IMR-90 (cell line): Measurements from ENCODE around the gene RC3H2. TPM values are rescaled to one million over a fixed set of nuclear protein-coding genes. Genes with fewer than 3 reads are reported as not detected.

Experiments
- ATAC-seq: fragments of 200-7000 bp; cut with Tn5 transposase; 2 replicates; pipeline ENCODE4 v1.9.1; 2020; ENCODE audit warnings: low read depth, mild to moderate bottlenecking, moderate library complexity
- BruUV-seq: library from RNA; stranded (reverse); fragments of 400-500 nt; replicated peaks from 2 replicates; lab custom pipeline; 2021; lab: Mats Ljungman, UMichigan
- CTCF ChIA-PET: fragments of 300-600 bp; formaldehyde crosslinking; extraction: SDS; loops from one replicate; lab custom pipeline; 2021; ENCODE audit warnings: antibody characterized with exemption; lab: Yijun Ruan, JAX
- POLR2A ChIA-PET: fragments of 300-600 bp; sonication (Branson Sonifier 250); formaldehyde crosslinking; loops from one replicate; lab custom pipeline; 2022; ENCODE audit warnings: antibody characterized with exemption; ENCODE audit not compliant: unreplicated experiment; lab: Charles Lee
- DNase-seq: peaks from one replicate; pipeline ENCODE4 v3.0.0; 2013
- H2AFZ ChIP-seq: replicated peaks from 2 replicates; pipeline ENCODE3; 2013; ENCODE audit warnings: low read length, mild to moderate bottlenecking; ENCODE audit not compliant: poor library complexity
- H2AK5ac ChIP-seq: 2 replicates; pipeline ENCODE4 v1.6.1; 2013; ENCODE audit warnings: low read depth, low read length, inconsistent platforms
- H2AK9ac ChIP-seq: replicated peaks from 2 replicates; pipeline ENCODE3; 2013; ENCODE audit warnings: mild to moderate bottlenecking, low read depth, low read length, moderate library complexity; ENCODE audit not compliant: poor library complexity
- H2BK120ac ChIP-seq: 2 replicates; pipeline ENCODE4 v1.6.1; 2013; ENCODE audit warnings: low read depth, low read length, inconsistent platforms
- H2BK15ac ChIP-seq: 3 replicates; pipeline ENCODE4 v1.6.1; 2013; ENCODE audit warnings: low read depth, low read length, inconsistent platforms
- H2BK20ac ChIP-seq: 2 replicates; pipeline ENCODE4 v1.6.1; 2013; ENCODE audit warnings: low read depth, mild to moderate bottlenecking, inconsistent platforms, low read length, moderate library complexity
- H2BK5ac ChIP-seq: 2 replicates; pipeline ENCODE4 v1.6.1; 2013; ENCODE audit warnings: mild to moderate bottlenecking, low read depth, low read length, inconsistent platforms; ENCODE audit not compliant: poor library complexity, severe bottlenecking
- H3K14ac ChIP-seq: replicated peaks from 2 replicates; pipeline ENCODE4 v1.6.1; 2013; ENCODE audit warnings: low read depth, low read length, inconsistent platforms
- H3K18ac ChIP-seq: 2 replicates; pipeline ENCODE4 v1.6.1; 2013; ENCODE audit warnings: low read depth, low read length, control low read depth
- H3K23ac ChIP-seq: 2 replicates; pipeline ENCODE4 v1.6.1; 2013; ENCODE audit warnings: low read depth, low read length, inconsistent platforms
- H3K27ac ChIP-seq: 2 replicates; pipeline ENCODE4 v1.5.1; 2013; ENCODE audit warnings: mild to moderate bottlenecking, control low read depth, low read length; ENCODE audit not compliant: insufficient read depth
- H3K27me3 ChIP-seq: 2 replicates; pipeline ENCODE4 v1.6.1; 2013; ENCODE audit warnings: low read length; ENCODE audit not compliant: control insufficient read depth, insufficient read depth
- H3K36me3 ChIP-seq: 2 replicates; pipeline ENCODE4 v1.6.1; 2013; ENCODE audit warnings: low read length, mixed read lengths; ENCODE audit not compliant: control insufficient read depth, insufficient read depth
- H3K4ac ChIP-seq: 2 replicates; pipeline ENCODE4 v1.6.1; 2013; ENCODE audit warnings: low read depth, low read length, inconsistent platforms
- H3K4me1 ChIP-seq: 2 replicates; pipeline ENCODE4 v1.6.1; 2013; ENCODE audit warnings: low read length, mixed read lengths; ENCODE audit not compliant: control insufficient read depth, insufficient read depth
- H3K4me2 ChIP-seq: 2 replicates; pipeline ENCODE4 v1.6.1; 2013; ENCODE audit warnings: low read depth, mild to moderate bottlenecking, control low read depth, low read length, moderate library complexity
- H3K4me3 ChIP-seq: 2 replicates; pipeline ENCODE4 v1.5.1; 2013; ENCODE audit warnings: low read depth, mild to moderate bottlenecking, control low read depth, low read length, moderate library complexity; ENCODE audit not compliant: insufficient read depth
- H3K56ac ChIP-seq: 2 replicates; pipeline ENCODE4 v1.6.1; 2013; ENCODE audit warnings: low read length, inconsistent platforms; ENCODE audit not compliant: insufficient read depth; ENCODE audit errors: extremely low read depth
- H3K79me1 ChIP-seq, 2 experiments: 2 replicates each; pipeline ENCODE4 v1.6.1; 2013; ENCODE audit warnings: low read length in 2 of 2, inconsistent platforms in 1 of 2, low read depth in 1 of 2
- H3K9ac ChIP-seq: 2 replicates; pipeline ENCODE4 v1.6.1; 2013; ENCODE audit warnings: low read depth, low read length, control low read depth
- H3K9me1 ChIP-seq: 2 replicates; pipeline ENCODE4 v1.6.1; 2013; ENCODE audit warnings: low read length, inconsistent platforms; ENCODE audit not compliant: insufficient read depth
- H3K9me3 ChIP-seq: 2 replicates; pipeline ENCODE4 v1.6.1; 2013; ENCODE audit warnings: low read length; ENCODE audit not compliant: control insufficient read depth, insufficient read depth
- H4K20me1 ChIP-seq: 2 replicates; pipeline ENCODE4 v1.6.1; 2013; ENCODE audit warnings: low read length, inconsistent platforms; ENCODE audit not compliant: insufficient read depth
- H4K5ac ChIP-seq: 2 replicates; pipeline ENCODE4 v1.6.1; 2013; ENCODE audit warnings: mild to moderate bottlenecking, low read depth, low read length, control low read depth
- H4K8ac ChIP-seq, 2 experiments: 2 replicates each; pipeline ENCODE4 v1.6.1; 2013; ENCODE audit warnings: low read depth in 2 of 2, low read length in 2 of 2, control low read depth in 1 of 2, inconsistent platforms in 1 of 2
- H4K91ac ChIP-seq: 2 replicates; pipeline ENCODE4 v1.6.1; 2013; ENCODE audit warnings: low read depth, low read length, inconsistent platforms; ENCODE audit not compliant: insufficient read depth
- BHLHE40 ChIP-seq: fragments of 150-350 bp; IDR thresholded peaks from 2 replicates; pipeline ENCODE4 v1.6.1; 2016; ENCODE audit warnings: mild to moderate bottlenecking, low read depth, low read length
- CEBPB ChIP-seq: IDR thresholded peaks from 2 replicates; pipeline ENCODE4 v1.6.1; 2012; ENCODE audit warnings: low read depth, low read length, improper control_type of control experiment
- CHD1 ChIP-seq: IDR thresholded peaks from 2 replicates; pipeline ENCODE4 v1.6.1; 2012; ENCODE audit warnings: low read depth, low read length, improper control_type of control experiment
- CTCF ChIP-seq: conservative IDR thresholded peaks from 2 replicates; pipeline ENCODE4 v1.5.1; 2012; ENCODE audit warnings: mild to moderate bottlenecking, low read depth, low read length, improper control_type of control experiment
- ELK1 ChIP-seq: fragments of 150-350 bp; IDR thresholded peaks from 2 replicates; pipeline ENCODE4 v1.6.1; 2016; ENCODE audit warnings: low read depth, mild to moderate bottlenecking, low read length, moderate library complexity, borderline replicate concordance
- FOS ChIP-seq: fragments of 150-350 bp; IDR thresholded peaks from 2 replicates; pipeline ENCODE4 v1.6.1; 2016; ENCODE audit warnings: low read depth, low read length
- MAFK ChIP-seq: IDR thresholded peaks from 2 replicates; pipeline ENCODE4 v1.6.1; 2012; ENCODE audit warnings: low read depth, low read length, improper control_type of control experiment
- MAZ ChIP-seq: IDR thresholded peaks from 2 replicates; pipeline ENCODE4 v1.6.1; 2012; ENCODE audit warnings: low read depth, mild to moderate bottlenecking, low read length, improper control_type of control experiment, moderate library complexity, borderline replicate concordance
- MXI1 ChIP-seq: IDR thresholded peaks from 2 replicates; pipeline ENCODE4 v1.6.1; 2012; ENCODE audit warnings: low read depth, mild to moderate bottlenecking, low read length, moderate library complexity, borderline replicate concordance
- NFE2L2 ChIP-seq: fragments of 150-350 bp; IDR thresholded peaks from 2 replicates; pipeline ENCODE4 v1.6.1; 2016; ENCODE audit warnings: low read depth, mild to moderate bottlenecking, low read length
- POLR2A ChIP-seq: IDR thresholded peaks from 2 replicates; pipeline ENCODE4 v1.6.1; 2012; ENCODE audit warnings: mild to moderate bottlenecking, low read depth, low read length
- RAD21 ChIP-seq: IDR thresholded peaks from 2 replicates; pipeline ENCODE4 v1.6.1; 2012; ENCODE audit warnings: low read length, improper control_type of control experiment
- RCOR1 ChIP-seq: IDR thresholded peaks from 2 replicates; pipeline ENCODE4 v1.6.1; 2012; ENCODE audit warnings: mild to moderate bottlenecking, low read length, improper control_type of control experiment; ENCODE audit not compliant: insufficient replicate concordance
- RFX5 ChIP-seq: IDR thresholded peaks from 2 replicates; pipeline ENCODE4 v1.8.0; 2012; ENCODE audit warnings: low read depth, mild to moderate bottlenecking, low read length, moderate library complexity
- SMC3 ChIP-seq: fragments of 150-350 bp; IDR thresholded peaks from 2 replicates; pipeline ENCODE4 v1.6.1; 2016; ENCODE audit warnings: low read depth, mild to moderate bottlenecking, antibody characterized with exemption, low read length, moderate library complexity
- USF2 ChIP-seq: fragments of 150-350 bp; IDR thresholded peaks from 2 replicates; pipeline ENCODE4 v1.6.1; 2017; ENCODE audit warnings: mild to moderate bottlenecking, antibody characterized with exemption, low read length, low read depth
- WGBS, 2 experiments: methylation state at CpG; one replicate each; pipeline versions ENCODE4 v1.1.5 to v1.1.7; 2013; ENCODE audit warnings: missing lambda C conversion rate in 2 of 2; ENCODE audit not compliant: insufficient read length in 1 of 2; ENCODE audit errors: extremely low coverage in 2 of 2; 5-methylcytosine and 5-hydroxymethylcytosine counted together
- dilution Hi-C: fragments of 300-500 bp; cut with HindIII; formaldehyde crosslinking; loops from one replicate; pipeline ENCODE4 v1.14.3; 2018; ENCODE audit warnings: low sequenced_read_pairs; ENCODE audit not compliant: unreplicated experiment
- in situ Hi-C: fragments of 300-500 bp; cut with MboI; formaldehyde crosslinking; loops from 3 replicates; pipeline ENCODE4 v1.14.3; 2019; ENCODE audit warnings: low sequenced_read_pairs, inconsistent platforms, mixed read lengths
- intact Hi-C: fragments of 100-400 bp; cut with micrococcal nuclease; formaldehyde crosslinking; loops from 2 replicates; pipeline ENCODE4 v1.10.0; 2022
- polyA plus RNA-seq, 3 experiments: library from polyadenylated mRNA; depleted of rRNA; stranded (reverse); fragments of >200 nt; gene quantifications; 2 replicates each; pipeline ENCODE4 v1.2.3, GENCODE V29; 2012; ENCODE audit warnings: low replicate concordance in 1 of 3
- total RNA-seq: library from RNA; depleted of rRNA; stranded (reverse); fragments of >200 nt; gene quantifications from 2 replicates; pipeline ENCODE4 v1.2.3, GENCODE V29; 2012

The RC3H2 gene
- total and polyA plus RNA-seq, 2 of the 4 experiments (the other 2 are of a cell fraction), result 14.7 to 58.4 TPM

GRCh38 chr9:122923947-122924346 lies 18.8 kb upstream of the RC3H2 start:
- no peak overlapping the region for H2BK120ac ChIP-seq
- no peak overlapping the region for H4K8ac ChIP-seq
- in situ Hi-C loops (no loop called here), dilution Hi-C loops (no loop called here), intact Hi-C loops (no loop called here)
- H2AFZ ChIP-seq, result no peak overlapping the region
- no peaks in the 10 kb centered on the region for H3K27me3 ChIP-seq
- no peak overlapping the region for H4K91ac ChIP-seq
- H3K4ac ChIP-seq, result no peak overlapping the region
- no peak overlapping the region for H3K56ac ChIP-seq
- H4K5ac ChIP-seq, result no peak overlapping the region
- no peak overlapping the region for H3K14ac ChIP-seq
- H4K20me1 ChIP-seq, result no peaks in the 10 kb centered on the region
- no peak overlapping the region for H2BK5ac ChIP-seq
- no TSS peak for BruUV-seq
- no peak overlapping the region for H3K23ac ChIP-seq
- H3K79me1 ChIP-seq, result peaks cover 29 to 34% of the 10 kb centered on the region in 2 experiments
- WGBS, 2 experiments, result no CpG with 5 or more reads among the region's 3 CpGs
- TF ChIP-seq NFE2L2, result no peak
- TF ChIP-seq RFX5, result no peak
- TF ChIP-seq RAD21, result no peak
- TF ChIP-seq FOS, result no peak
- TF ChIP-seq ELK1, result no peak
- no peak for TF ChIP-seq RCOR1
- no peak for TF ChIP-seq CEBPB
- TF ChIP-seq USF2, result no peak
- no peak for TF ChIP-seq MXI1
- no peak for TF ChIP-seq CHD1
- no peak for TF ChIP-seq MAZ
- TF ChIP-seq CTCF, result no peak
- no peak for TF ChIP-seq MAFK
- TF ChIP-seq BHLHE40, result no peak
- TF ChIP-seq SMC3, result no peak
- TF ChIP-seq POLR2A, result no peak
- ATAC-seq (no peak), DNase-seq (no peak)
- H3K36me3 ChIP-seq, result peaks cover 10% of the 10 kb centered on the region; the same call in 1 of the 2 replicates
- peaks cover 3% of the 10 kb centered on the region; the same call in 1 of the 2 replicates for H3K9me1 ChIP-seq
- H2AK9ac ChIP-seq, result no peak overlapping the region
- H2AK5ac ChIP-seq, result no peak overlapping the region
- H3K4me2 ChIP-seq, result no peak overlapping the region
- H3K4me3 ChIP-seq, result no peak overlapping the region
- no peak overlapping the region for H3K27ac ChIP-seq
- H3K9ac ChIP-seq, result no peak overlapping the region
- no peaks in the 10 kb centered on the region for H3K9me3 ChIP-seq
- no peak overlapping the region for H2BK15ac ChIP-seq
- no peaks in the 10 kb centered on the region for H3K4me1 ChIP-seq
- POLR2A ChIA-PET, result no interaction called here
- CTCF ChIA-PET, result interaction anchor here (0.6 kb wide), 2 partner anchors 21 to 587 kb away, joined by 3 to 5 read pairs; no protein-coding TSS in a partner anchor
- H3K18ac ChIP-seq, result no peak overlapping the region
- H2BK20ac ChIP-seq, result no peak overlapping the region
